IMR-90 (cell line): Measurements from ENCODE around the gene HDGFL2. TPM values are rescaled to one million over a fixed set of nuclear protein-coding genes. Genes with fewer than 3 reads are reported as not detected.
A peak's percentile ranks its signal among the peaks of the same experiment; 100 is the strongest.

Experiments
- ATAC-seq: fragments of 200-7000 bp; cut with Tn5 transposase; 2 replicates; pipeline ENCODE4 v1.9.1; 2020; ENCODE audit warnings: low read depth, mild to moderate bottlenecking, moderate library complexity
- BruUV-seq: library from RNA; stranded (reverse); fragments of 400-500 nt; replicated peaks from 2 replicates; lab custom pipeline; 2021; lab: Mats Ljungman, UMichigan
- CTCF ChIA-PET: fragments of 300-600 bp; formaldehyde crosslinking; extraction: SDS; loops from one replicate; lab custom pipeline; 2021; ENCODE audit warnings: antibody characterized with exemption; lab: Yijun Ruan, JAX
- POLR2A ChIA-PET: fragments of 300-600 bp; sonication (Branson Sonifier 250); formaldehyde crosslinking; loops from one replicate; lab custom pipeline; 2022; ENCODE audit warnings: antibody characterized with exemption; ENCODE audit not compliant: unreplicated experiment; lab: Charles Lee
- DNase-seq: peaks from one replicate; pipeline ENCODE4 v3.0.0; 2013
- H2AFZ ChIP-seq: replicated peaks from 2 replicates; pipeline ENCODE3; 2013; ENCODE audit warnings: low read length, mild to moderate bottlenecking; ENCODE audit not compliant: poor library complexity
- H2AK5ac ChIP-seq: 2 replicates; pipeline ENCODE4 v1.6.1; 2013; ENCODE audit warnings: low read depth, low read length, inconsistent platforms
- H2AK9ac ChIP-seq: replicated peaks from 2 replicates; pipeline ENCODE3; 2013; ENCODE audit warnings: mild to moderate bottlenecking, low read depth, low read length, moderate library complexity; ENCODE audit not compliant: poor library complexity
- H2BK120ac ChIP-seq: 2 replicates; pipeline ENCODE4 v1.6.1; 2013; ENCODE audit warnings: low read depth, low read length, inconsistent platforms
- H2BK15ac ChIP-seq: 3 replicates; pipeline ENCODE4 v1.6.1; 2013; ENCODE audit warnings: low read depth, low read length, inconsistent platforms
- H2BK20ac ChIP-seq: 2 replicates; pipeline ENCODE4 v1.6.1; 2013; ENCODE audit warnings: low read depth, mild to moderate bottlenecking, inconsistent platforms, low read length, moderate library complexity
- H2BK5ac ChIP-seq: 2 replicates; pipeline ENCODE4 v1.6.1; 2013; ENCODE audit warnings: mild to moderate bottlenecking, low read depth, low read length, inconsistent platforms; ENCODE audit not compliant: poor library complexity, severe bottlenecking
- H3K14ac ChIP-seq: replicated peaks from 2 replicates; pipeline ENCODE4 v1.6.1; 2013; ENCODE audit warnings: low read depth, low read length, inconsistent platforms
- H3K18ac ChIP-seq: 2 replicates; pipeline ENCODE4 v1.6.1; 2013; ENCODE audit warnings: low read depth, low read length, control low read depth
- H3K23ac ChIP-seq: 2 replicates; pipeline ENCODE4 v1.6.1; 2013; ENCODE audit warnings: low read depth, low read length, inconsistent platforms
- H3K27ac ChIP-seq: 2 replicates; pipeline ENCODE4 v1.5.1; 2013; ENCODE audit warnings: mild to moderate bottlenecking, control low read depth, low read length; ENCODE audit not compliant: insufficient read depth
- H3K27me3 ChIP-seq: 2 replicates; pipeline ENCODE4 v1.6.1; 2013; ENCODE audit warnings: low read length; ENCODE audit not compliant: control insufficient read depth, insufficient read depth
- H3K36me3 ChIP-seq: 2 replicates; pipeline ENCODE4 v1.6.1; 2013; ENCODE audit warnings: low read length, mixed read lengths; ENCODE audit not compliant: control insufficient read depth, insufficient read depth
- H3K4ac ChIP-seq: 2 replicates; pipeline ENCODE4 v1.6.1; 2013; ENCODE audit warnings: low read depth, low read length, inconsistent platforms
- H3K4me1 ChIP-seq: 2 replicates; pipeline ENCODE4 v1.6.1; 2013; ENCODE audit warnings: low read length, mixed read lengths; ENCODE audit not compliant: control insufficient read depth, insufficient read depth
- H3K4me2 ChIP-seq: 2 replicates; pipeline ENCODE4 v1.6.1; 2013; ENCODE audit warnings: low read depth, mild to moderate bottlenecking, control low read depth, low read length, moderate library complexity
- H3K4me3 ChIP-seq: 2 replicates; pipeline ENCODE4 v1.5.1; 2013; ENCODE audit warnings: low read depth, mild to moderate bottlenecking, control low read depth, low read length, moderate library complexity; ENCODE audit not compliant: insufficient read depth
- H3K56ac ChIP-seq: 2 replicates; pipeline ENCODE4 v1.6.1; 2013; ENCODE audit warnings: low read length, inconsistent platforms; ENCODE audit not compliant: insufficient read depth; ENCODE audit errors: extremely low read depth
- H3K79me1 ChIP-seq, 2 experiments: 2 replicates each; pipeline ENCODE4 v1.6.1; 2013; ENCODE audit warnings: low read length in 2 of 2, inconsistent platforms in 1 of 2, low read depth in 1 of 2
- H3K9ac ChIP-seq: 2 replicates; pipeline ENCODE4 v1.6.1; 2013; ENCODE audit warnings: low read depth, low read length, control low read depth
- H3K9me1 ChIP-seq: 2 replicates; pipeline ENCODE4 v1.6.1; 2013; ENCODE audit warnings: low read length, inconsistent platforms; ENCODE audit not compliant: insufficient read depth
- H3K9me3 ChIP-seq: 2 replicates; pipeline ENCODE4 v1.6.1; 2013; ENCODE audit warnings: low read length; ENCODE audit not compliant: control insufficient read depth, insufficient read depth
- H4K20me1 ChIP-seq: 2 replicates; pipeline ENCODE4 v1.6.1; 2013; ENCODE audit warnings: low read length, inconsistent platforms; ENCODE audit not compliant: insufficient read depth
- H4K5ac ChIP-seq: 2 replicates; pipeline ENCODE4 v1.6.1; 2013; ENCODE audit warnings: mild to moderate bottlenecking, low read depth, low read length, control low read depth
- H4K8ac ChIP-seq, 2 experiments: 2 replicates each; pipeline ENCODE4 v1.6.1; 2013; ENCODE audit warnings: low read depth in 2 of 2, low read length in 2 of 2, control low read depth in 1 of 2, inconsistent platforms in 1 of 2
- H4K91ac ChIP-seq: 2 replicates; pipeline ENCODE4 v1.6.1; 2013; ENCODE audit warnings: low read depth, low read length, inconsistent platforms; ENCODE audit not compliant: insufficient read depth
- CHD1 ChIP-seq: IDR thresholded peaks from 2 replicates; pipeline ENCODE4 v1.6.1; 2012; ENCODE audit warnings: low read depth, low read length, improper control_type of control experiment
- CTCF ChIP-seq: conservative IDR thresholded peaks from 2 replicates; pipeline ENCODE4 v1.5.1; 2012; ENCODE audit warnings: mild to moderate bottlenecking, low read depth, low read length, improper control_type of control experiment
- MXI1 ChIP-seq: IDR thresholded peaks from 2 replicates; pipeline ENCODE4 v1.6.1; 2012; ENCODE audit warnings: low read depth, mild to moderate bottlenecking, low read length, moderate library complexity, borderline replicate concordance
- POLR2A ChIP-seq: IDR thresholded peaks from 2 replicates; pipeline ENCODE4 v1.6.1; 2012; ENCODE audit warnings: mild to moderate bottlenecking, low read depth, low read length
- WGBS, 2 experiments: methylation state at CpG; one replicate each; pipeline versions ENCODE4 v1.1.5 to v1.1.7; 2013; ENCODE audit warnings: missing lambda C conversion rate in 2 of 2; ENCODE audit not compliant: insufficient read length in 1 of 2; ENCODE audit errors: extremely low coverage in 2 of 2; 5-methylcytosine and 5-hydroxymethylcytosine counted together
- dilution Hi-C: fragments of 300-500 bp; cut with HindIII; formaldehyde crosslinking; loops from one replicate; pipeline ENCODE4 v1.14.3; 2018; ENCODE audit warnings: low sequenced_read_pairs; ENCODE audit not compliant: unreplicated experiment
- in situ Hi-C: fragments of 300-500 bp; cut with MboI; formaldehyde crosslinking; loops from 3 replicates; pipeline ENCODE4 v1.14.3; 2019; ENCODE audit warnings: low sequenced_read_pairs, inconsistent platforms, mixed read lengths
- intact Hi-C: fragments of 100-400 bp; cut with micrococcal nuclease; formaldehyde crosslinking; loops from 2 replicates; pipeline ENCODE4 v1.10.0; 2022
- polyA plus RNA-seq, 3 experiments: library from polyadenylated mRNA; depleted of rRNA; stranded (reverse); fragments of >200 nt; gene quantifications; 2 replicates each; pipeline ENCODE4 v1.2.3, GENCODE V29; 2012; ENCODE audit warnings: low replicate concordance in 1 of 3
- total RNA-seq: library from RNA; depleted of rRNA; stranded (reverse); fragments of >200 nt; gene quantifications from 2 replicates; pipeline ENCODE4 v1.2.3, GENCODE V29; 2012

Gene HDGFL2
- total and polyA plus RNA-seq, 2 of the 4 experiments (the other 2 are of a cell fraction), result 35.8 to 48.5 TPM

- Histone ChIP-seq H2BK15ac (no peak overlapping the region), H2AFZ (peak overlapping the region; percentile 32), H4K5ac (no peak overlapping the region), H3K56ac (no peak overlapping the region), H2AK9ac (no peak overlapping the region), H3K18ac (no peak overlapping the region), H3K4me3 (no peak overlapping the region), H3K36me3 (no peaks in the 10 kb centered on the region), H3K27ac (no peak overlapping the region), H3K4ac (no peak overlapping the region), H3K4me1 (no peaks in the 10 kb centered on the region), H2BK20ac (no peak overlapping the region), H4K20me1 (no peaks in the 10 kb centered on the region), H2BK5ac (no peak overlapping the region), H3K27me3 (peaks cover 2% of the 10 kb centered on the region; the same call in 1 of the 2 replicates), H3K23ac (no peak overlapping the region), H4K91ac (no peak overlapping the region), H3K79me1 (no peaks in the 10 kb centered on the region), H2BK120ac (no peak overlapping the region), H3K9ac (no peak overlapping the region), H3K9me1 (no peaks in the 10 kb centered on the region), H2AK5ac (no peak overlapping the region), H3K4me2 (no peak overlapping the region), H4K8ac (no peak overlapping the region), H3K9me3 (no peaks in the 10 kb centered on the region), H3K14ac (no peak overlapping the region)
- ATAC-seq, result no peak
- 84% methylated on average over 7 of the region's 18 CpGs; no CpG with 5 or more reads in 1 of the 2 experiments for WGBS, 2 experiments
- POLR2A ChIA-PET, result no interaction called here
- dilution Hi-C loops (no loop called here), in situ Hi-C loops (no loop called here), intact Hi-C loops (no loop called here)
- no TSS peak for BruUV-seq
- TF ChIP-seq CHD1, result no peak
- TF ChIP-seq POLR2A, result no peak
- TF ChIP-seq MXI1, result no peak
- no peak for TF ChIP-seq CTCF
- CTCF ChIA-PET, result no interaction called here
- no peak for DNase-seq
Measured at GRCh38 chr19:4550018-4550417, 77.9 kb downstream of the HDGFL2 start.
